ENCODE data around the gene EDAR.

- no peak for TF ChIP-seq CTCF (conservative IDR thresholded peaks at IDR 0.05 in 1 of 2, IDR thresholded peaks at IDR 0.05 in 1 of 2; ENCODE audit: low read depth in 1 of 2, low read length in 2 of 2)
- no peak for TF ChIP-seq EZH2 (IDR thresholded peaks at IDR 0.05; ENCODE audit: low read length, missing control alignments)
These were observed 71.5 kb downstream of the EDAR start for GRCh38 chr2:108917526-108917925.

Measured in fibroblast of lung (primary cell).